DMS 273 (cell line): ENCODE results near the gene FAM184A.
A peak's percentile ranks its signal among the peaks of the same experiment; 100 is the strongest.
"Not testable (repeated sequence)": the region's sequence is repeated elsewhere in the genome, so short reads cannot be mapped to it uniquely, and the experiment has no call there.

Experiments
- DNase-seq: peaks from one replicate; lab custom pipeline; 2025; ENCODE audit not compliant: unreplicated experiment; lab: John Stamatoyannopoulos, UW

Gene FAM184A

GRCh38 chr6:119020597-119021561 is 57.6 kb downstream of the FAM184A start:
- DNase-seq: no peak

- DNase-seq: not testable (repeated sequence)
Measured at GRCh38 chr6:119015165-119015564, 63.3 kb downstream of the FAM184A start.

- no peak for DNase-seq
Measured at GRCh38 chr6:119012521-119012920, 65.9 kb downstream of the FAM184A start.

GRCh38 chr6:119009266-119009665 is 69.2 kb downstream of the FAM184A start:
- DNase-seq: not testable (repeated sequence)

DNA sequence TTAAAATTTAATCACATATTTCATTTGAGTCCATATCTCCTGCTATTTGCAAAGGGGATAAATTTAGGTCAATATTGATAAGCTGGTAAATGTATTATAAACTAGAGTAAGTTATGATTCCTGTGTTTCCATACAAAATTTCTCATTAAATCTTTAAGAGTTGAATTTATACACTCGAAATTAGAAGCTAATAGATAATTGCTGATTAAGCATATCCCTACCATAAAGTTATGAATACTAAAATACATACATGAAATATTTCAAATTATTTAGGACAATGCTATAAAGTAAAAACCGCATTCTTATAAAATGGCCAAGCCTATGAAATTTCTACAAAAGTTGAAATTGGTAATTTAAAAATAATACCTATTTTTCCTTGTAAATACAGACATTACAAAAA is 71.5 kb downstream of the FAM184A start:
- DNase-seq: no peak

- no peak for DNase-seq
Measured at GRCh38 chr6:119002069-119002468, 76.4 kb downstream of the FAM184A start.

- no peak for DNase-seq
Measured at GRCh38 chr6:118999494-119000040, 78.9 kb downstream of the FAM184A start.

GRCh38 chr6:118997426-118997825 is 81.0 kb downstream of the FAM184A start:
- not testable (repeated sequence) for DNase-seq

DNA sequence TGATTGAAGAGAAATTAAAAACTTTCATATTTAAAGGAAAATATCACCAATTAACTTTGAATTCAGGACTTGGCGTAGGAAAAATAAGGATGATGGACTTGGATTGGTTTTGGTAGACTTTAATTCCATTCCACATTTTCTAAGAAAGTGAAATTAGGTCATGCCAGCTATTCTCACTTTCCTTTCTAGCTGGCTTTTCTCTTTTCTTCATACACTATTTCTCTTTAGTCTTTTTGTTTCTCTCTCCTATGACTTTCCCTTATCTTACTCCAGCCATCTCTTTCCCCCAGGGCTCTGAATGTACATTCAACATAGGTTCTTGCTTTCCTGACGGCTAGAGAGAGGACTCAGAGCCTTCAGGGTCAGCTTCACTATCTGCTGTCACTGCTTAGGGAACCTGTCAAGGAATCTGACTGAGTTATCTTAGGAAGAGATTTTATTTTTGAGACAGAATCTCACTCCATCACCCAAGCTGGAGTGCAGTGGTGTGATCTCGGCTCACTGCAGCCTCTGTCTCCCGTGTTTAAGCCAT is 82.1 kb downstream of the FAM184A start:
- DNase-seq: no peak

DNA sequence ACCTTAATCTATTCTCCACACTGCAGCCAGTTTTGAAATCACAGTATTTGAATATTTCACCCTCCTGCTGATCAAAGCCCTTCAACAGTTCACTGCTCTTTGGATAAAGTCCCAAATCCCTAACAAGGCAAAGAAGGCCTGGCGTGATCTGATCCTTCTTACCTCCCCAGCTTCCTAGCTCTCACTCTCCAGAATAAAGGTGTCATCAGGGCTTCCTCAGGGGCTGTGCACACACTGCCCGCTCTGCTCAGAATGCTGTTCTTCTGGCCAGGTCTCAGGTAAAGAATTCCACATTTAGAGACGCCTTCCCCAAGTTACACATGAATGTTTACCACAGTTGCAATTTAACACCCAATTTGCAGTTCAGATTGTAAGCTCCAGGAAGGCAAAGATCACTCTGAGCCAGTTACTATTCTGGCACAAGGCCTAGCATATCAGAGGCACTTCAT is 84.6 kb downstream of the FAM184A start:
- no peak for DNase-seq

DNA sequence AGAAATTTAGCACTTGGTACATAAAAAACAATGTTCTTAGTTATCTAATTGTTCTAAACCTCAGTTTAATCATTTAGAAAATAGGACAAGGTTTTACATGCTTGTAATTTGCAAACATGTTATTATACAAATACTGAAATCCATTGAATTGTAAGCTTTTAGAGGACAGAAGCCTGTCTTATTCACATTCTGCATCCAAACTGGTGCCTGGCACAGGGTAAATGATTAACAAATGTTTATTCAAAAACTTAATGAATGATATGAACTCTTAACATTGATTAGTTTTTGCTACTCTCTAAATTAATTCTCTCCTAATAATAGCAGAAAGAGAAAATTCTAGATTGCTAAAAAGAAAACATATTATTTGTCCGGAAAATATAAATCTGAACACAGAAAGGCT is 85.1 kb downstream of the FAM184A start:
- DNase-seq: no peak

DNA sequence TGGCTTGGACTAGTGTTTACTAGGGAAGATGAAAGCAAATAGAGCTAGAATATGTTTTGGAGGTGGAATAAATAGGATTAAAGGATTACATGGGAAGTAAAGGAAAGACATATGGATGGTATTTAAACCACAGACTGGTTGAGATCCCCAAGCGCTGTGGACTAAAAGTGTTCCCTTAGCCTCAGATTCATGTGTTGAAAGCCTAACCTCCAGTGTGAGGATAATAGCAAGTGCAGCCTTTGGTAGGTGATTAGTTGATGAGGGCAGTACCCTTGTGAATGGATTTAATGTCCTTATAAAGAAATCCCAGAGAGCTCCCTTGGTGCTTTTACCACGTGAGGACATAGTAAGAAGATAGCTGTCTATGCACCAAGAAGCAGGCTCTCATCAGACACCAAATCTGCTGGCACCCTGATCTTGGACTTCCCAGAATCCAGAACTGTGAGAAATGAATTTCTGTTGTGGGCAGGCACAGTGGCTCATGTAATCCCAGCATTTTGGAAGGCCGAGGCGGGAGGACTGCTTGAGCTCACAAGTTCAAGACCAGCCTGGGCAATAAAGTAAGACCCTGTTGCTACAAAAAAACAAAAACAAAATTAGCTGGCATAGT is 86.2 kb downstream of the FAM184A start:
- DNase-seq: no peak

GRCh38 chr6:118986312-118986711 is 92.2 kb downstream of the FAM184A start:
- DNase-seq: no peak

DNA sequence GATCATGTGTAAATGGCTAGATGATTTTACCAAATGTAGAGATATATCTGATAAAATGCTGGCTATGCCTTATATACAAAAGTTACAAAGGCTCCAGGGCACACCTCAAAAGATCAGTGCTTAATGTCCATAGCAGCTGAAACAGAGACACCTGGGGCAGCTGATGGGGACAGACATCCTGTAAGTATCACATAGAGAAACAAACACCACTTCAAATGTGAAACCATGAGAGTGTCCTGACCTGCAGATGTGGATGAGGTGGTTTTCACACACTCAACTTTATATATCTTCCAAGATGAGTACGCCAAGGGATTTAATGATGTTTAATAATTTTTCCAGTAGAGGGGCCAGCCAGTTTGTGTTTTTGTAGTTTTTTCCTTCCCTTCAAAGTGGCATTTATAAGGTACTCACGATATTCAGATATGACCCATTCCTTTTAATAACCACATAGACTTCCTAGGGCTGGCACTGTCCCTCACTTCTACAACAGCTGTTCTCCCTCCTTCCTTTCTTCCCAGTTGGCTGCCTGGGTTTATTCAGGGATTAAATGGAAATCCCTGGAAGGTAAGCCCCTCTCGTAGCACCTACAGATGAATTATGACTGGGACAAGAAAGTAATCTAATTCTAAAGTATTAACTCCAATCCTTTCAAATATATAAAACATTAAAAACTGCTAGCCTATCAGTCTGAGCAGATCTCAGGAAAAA is 93.2 kb downstream of the FAM184A start:
- no peak for DNase-seq

GRCh38 chr6:118984342-118984741 is 94.1 kb downstream of the FAM184A start:
- DNase-seq: no peak

GRCh38 chr6:118982575-118982911 is 95.9 kb downstream of the FAM184A start:
- DNase-seq: no peak

GRCh38 chr6:118981884-118982574 is 96.4 kb downstream of the FAM184A start:
- DNase-seq: peak; percentile 78

DNA sequence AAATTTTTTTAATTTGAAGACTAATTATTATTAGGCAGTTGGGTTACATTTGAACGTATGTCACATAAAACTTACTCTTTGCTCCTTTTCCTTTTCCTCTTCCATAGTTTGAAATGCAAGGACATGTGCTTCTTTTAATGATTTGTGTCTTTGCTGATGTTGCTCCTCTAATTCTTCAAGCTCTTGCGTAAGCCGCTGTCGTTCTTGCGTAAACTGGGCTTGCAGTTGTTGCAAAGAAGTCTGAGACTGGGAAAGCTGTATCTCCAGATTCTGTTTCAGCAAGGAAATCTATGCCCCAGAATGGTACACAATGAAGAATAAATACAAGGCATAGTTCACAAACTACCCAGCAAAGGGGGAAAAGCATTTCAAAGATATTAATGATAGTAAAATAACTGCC is 98.4 kb downstream of the FAM184A start:
- DNase-seq: no peak

DNA sequence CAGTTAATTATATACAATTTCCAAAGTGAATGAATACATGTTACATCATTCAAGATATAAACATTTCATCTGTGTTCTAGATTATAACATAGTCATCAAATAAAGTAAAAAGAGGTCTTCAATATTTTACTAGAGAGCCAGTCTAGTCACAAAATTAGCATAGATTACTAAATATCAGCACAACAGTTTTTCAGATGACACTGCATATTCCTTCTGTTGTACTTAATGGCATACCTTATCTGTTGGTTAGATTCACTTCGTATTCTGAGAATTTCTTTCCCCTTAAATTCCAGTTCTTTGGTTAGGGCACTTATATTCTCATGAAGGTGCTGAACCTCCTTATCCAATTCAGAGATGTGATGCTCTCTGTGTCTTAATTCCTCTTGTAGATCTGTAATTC is 103.7 kb downstream of the FAM184A start:
- DNase-seq: no peak

DNA sequence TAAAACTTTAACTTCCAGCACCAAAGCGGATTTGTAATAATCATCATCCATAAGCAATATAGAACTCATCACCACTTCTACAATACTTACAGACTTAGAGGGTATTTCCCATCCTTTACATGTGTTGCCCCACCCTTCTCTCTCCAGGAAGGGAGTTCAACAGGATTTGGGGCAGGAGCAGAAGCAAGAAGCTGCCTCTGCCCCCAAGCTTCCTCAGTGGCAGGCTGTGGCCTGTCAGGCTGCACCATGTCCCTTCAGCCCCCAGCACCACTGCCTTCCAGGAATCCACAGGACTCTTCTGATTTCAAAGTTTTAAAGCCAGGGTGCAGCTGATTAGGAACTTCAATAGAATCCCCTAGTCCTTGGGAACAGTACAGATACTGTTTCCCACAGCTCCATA is 106.8 kb downstream of the FAM184A start:
- DNase-seq: no peak

DNA sequence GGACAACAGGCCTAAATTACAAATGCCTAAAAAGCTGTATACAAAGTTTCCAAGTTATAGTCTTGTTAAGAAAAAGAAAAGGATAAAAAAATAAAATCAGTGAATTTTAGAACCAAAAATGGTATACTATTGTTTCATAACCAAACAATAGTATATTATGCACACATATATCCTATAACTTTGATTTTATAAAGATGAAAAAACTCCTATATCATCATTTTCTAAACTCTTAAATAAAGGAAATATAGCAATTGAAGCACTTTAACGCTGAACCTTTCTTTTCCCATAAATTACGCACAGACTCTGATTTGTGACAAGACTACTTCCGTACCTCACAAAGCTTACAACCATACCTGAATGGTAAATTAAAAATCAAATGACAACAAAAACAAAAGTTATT is 107.6 kb downstream of the FAM184A start:
- DNase-seq: no peak
